Stimulated activated CD8-positive, alpha-beta memory T cell treated with anti-CD3 and anti-CD28 coated beads, Interleukin-12 subunit alpha, Interleukin-12 subunit beta, amount 100 ng/mL, for 4 hours (primary cell): ENCODE measurements around the gene MSGN1.

ENCODE experiments used
- DNase-seq: peaks from one replicate; pipeline ENCODE4 v3.0.0-alpha.2; 2020; ENCODE audit warnings: low read depth

The MSGN1 gene, protein sequence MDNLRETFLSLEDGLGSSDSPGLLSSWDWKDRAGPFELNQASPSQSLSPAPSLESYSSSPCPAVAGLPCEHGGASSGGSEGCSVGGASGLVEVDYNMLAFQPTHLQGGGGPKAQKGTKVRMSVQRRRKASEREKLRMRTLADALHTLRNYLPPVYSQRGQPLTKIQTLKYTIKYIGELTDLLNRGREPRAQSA

DNA sequence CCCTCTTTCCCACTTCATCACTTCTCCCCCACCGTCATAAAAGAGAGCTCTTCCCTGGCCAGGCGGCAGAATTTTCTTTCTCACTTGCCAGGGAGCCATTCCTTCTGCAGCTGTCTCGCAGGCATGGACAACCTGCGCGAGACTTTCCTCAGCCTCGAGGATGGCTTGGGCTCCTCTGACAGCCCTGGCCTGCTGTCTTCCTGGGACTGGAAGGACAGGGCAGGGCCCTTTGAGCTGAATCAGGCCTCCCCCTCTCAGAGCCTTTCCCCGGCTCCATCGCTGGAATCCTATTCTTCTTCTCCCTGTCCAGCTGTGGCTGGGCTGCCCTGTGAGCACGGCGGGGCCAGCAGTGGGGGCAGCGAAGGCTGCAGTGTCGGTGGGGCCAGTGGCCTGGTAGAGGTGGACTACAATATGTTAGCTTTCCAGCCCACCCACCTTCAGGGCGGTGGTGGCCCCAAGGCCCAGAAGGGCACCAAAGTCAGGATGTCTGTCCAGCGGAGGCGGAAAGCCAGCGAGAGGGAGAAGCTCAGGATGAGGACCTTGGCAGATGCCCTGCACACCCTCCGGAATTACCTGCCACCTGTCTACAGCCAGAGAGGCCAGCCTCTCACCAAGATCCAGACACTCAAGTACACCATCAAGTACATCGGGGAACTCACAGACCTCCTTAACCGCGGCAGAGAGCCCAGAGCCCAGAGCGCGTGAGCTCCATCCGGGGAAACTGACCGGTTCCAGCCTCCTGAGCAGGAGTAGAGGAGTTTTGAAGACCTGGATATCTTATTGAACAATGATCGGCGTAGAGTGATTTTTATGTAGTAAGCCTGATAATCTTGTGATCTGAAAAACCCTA lies at the start of gene MSGN1:
TSS of gene MSGN1 (plus strand) at position 65 of the 850 bp plus-strand sequence. CDS start at position 124, 59 bp downstream.
- DNase-seq: no peak

DNA sequence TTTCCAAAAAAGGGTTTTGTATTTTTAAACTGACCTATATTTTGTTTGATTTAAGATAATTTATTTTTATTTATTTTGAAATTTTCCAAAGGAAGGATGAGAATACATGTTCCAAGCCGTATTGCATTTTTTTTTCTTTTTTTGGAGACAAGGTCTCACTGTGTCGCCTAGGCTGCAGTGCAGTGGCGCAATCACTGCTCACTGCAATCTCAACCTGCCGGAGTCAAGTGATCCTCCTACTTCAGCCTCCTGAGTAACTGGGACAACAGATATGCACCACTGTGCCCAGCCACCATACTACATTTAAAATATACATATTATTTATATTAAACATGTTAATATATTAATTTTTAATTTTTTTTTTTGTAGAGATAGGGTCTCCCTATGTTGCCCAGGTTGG lies 47.4 kb upstream of the MSGN1 start:
- DNase-seq: no peak

DNA sequence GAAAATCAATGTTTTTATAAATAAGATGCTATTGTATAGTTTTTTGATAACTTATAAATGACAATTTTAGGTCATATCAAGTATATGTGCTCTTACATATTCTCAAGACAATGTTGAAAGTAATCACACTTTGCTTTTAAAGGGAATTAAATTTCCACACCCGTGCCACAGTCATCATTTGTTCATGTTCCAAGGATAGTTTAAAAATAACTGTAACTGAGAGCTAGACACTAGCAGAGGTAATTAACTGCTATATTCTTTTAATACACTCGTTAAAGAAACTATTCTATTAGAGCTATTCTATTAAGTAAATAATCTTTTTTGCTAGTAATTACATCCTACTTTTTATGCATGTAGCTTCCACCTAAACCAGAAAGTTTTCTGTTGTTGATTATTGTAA lies 44.3 kb upstream of the MSGN1 start:
- DNase-seq: no peak

DNA sequence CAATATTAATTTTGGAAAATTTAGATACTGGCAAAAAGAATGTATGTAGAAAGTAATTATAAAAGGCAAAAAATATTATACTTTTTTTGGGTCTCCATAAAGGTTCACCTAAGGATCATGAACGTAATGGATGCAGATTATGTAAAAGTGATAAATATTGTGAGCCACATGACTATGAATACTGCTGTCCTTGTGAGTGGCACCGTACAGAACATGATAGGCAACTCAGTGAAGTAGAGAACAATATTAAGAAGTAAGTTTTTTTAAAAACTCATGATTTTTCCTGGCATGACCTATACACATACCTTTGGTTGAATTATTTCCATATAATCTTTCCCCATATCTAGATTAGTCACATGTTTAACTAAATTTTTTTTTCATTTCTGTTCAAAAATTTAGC lies 43.7 kb upstream of the MSGN1 start:
- DNase-seq: no peak

DNA sequence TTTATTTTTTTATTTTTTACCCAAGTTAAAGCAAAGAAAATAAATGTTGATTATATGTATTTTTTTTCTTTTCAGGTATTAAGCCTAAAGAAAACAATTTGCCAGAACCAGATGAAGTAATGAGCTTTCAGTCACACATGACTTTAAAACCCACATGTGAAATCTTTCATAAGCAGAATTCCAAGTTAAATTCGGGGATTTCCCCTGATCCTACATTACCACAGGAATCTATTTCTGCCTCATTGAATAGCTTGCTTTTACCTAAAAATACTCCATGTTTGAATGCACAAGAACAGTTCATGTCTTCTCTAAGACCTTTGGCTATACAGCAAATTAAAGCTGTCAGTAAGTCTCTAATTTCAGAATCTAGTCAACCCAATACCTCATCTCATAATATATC lies 35.7 kb upstream of the MSGN1 start:
- DNase-seq: no peak

DNA sequence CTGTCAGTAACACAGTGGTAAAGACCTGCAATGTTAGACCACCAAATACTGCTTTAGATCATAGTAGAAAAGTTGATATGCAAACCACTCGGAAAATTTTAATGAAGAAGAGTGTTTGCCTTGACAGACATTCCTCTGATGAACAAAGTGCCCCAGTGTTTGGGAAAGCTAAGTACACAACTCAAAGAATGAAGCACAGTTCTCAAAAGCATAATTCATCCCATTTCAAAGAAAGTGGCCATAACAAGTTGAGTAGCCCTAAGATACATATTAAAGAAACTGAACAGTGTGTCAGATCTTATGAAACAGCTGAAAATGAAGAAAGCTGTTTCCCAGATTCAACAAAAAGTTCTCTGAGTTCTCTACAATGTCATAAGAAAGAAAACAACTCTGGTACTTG lies 34.8 kb upstream of the MSGN1 start:
- DNase-seq: no peak

DNA sequence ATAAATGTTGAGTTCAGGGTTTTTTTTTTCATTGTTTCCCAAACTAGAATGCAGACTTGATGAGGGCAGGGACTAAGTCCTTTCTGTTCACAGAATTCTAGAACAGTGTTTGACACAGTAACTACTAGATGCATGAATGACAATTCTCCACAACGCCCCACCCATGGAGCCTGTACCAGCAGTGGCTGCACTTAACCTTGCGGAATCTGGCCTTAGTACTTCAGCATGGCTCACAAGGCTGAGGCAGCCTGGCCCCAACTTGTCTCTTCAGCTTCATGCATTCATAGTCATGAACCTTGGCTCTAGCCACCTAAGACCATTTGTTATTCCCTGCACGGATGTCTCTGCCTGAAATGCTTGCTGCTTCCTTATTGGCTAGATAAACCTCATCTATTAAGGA lies 29.5 kb upstream of the MSGN1 start:
- no peak for DNase-seq

DNA sequence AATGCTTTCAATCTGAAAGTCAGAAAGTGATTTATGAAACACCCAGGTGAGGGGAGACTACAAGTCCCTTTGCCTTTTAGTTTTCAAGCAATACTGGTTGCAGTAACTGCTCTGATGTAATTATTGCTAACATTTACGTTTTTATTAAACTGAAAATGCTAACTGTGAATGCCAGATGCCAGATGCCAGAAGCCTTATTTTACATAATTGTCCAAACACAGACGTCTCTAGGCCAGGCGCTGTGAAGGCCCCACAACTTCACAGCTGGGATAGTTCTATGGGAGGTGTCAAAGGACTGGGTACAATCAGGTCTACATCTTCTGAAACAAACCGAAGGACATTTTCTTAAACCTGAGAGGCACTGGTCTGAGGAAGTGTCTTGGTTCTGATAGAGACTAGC lies 27.5 kb upstream of the MSGN1 start:
- DNase-seq: no peak

DNA sequence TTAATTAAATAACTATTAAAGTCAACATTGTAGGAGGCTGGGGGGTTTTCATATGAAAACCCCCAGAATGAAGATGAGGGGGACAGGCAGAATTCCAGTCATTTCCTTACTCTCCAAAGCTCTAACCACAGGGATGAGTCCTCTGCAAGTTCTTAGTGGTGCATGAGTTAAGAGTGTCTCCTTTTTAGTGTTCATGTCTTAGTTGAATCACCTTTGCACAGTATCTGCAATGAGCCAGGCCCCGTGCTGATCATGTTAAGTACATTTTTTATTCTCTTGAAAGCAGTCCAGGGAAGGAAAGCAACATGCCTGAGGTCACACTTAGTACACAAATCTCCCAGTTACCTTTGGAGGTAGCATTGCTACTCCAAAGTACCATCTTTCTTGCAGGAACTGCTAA lies 25.7 kb upstream of the MSGN1 start:
- DNase-seq: no peak

DNA sequence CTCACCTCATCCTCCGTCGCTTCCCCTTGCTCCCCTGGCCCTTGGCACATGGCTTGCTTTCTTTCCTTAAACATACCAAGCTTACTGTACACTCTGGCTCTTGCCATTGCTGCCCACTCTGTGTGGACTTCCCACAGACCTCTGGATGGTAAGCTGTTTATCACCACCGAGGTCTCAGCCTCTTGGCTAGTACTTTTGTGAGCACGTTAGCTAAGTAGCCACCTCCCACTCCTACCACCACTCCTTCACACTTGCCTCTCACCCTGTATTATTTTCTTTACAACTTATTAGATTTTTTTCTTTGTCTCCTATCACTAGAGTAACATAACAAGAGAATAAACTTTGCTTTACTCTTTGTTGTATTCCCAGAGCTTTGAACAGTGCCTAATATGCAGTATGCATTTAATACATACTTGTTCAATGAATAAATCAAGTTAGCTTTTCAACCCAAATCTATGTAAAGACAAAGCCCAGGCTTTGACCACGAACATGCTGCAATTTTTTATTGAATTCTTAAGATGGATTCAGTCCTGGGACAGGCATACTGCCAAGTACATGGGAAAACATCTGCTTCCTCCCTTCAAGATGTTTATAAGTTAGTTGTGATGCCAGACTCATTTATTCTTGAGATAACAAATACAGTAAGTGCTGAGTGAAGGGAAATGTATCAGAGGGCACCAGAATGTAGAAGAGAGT lies 25.0 kb upstream of the MSGN1 start:
- DNase-seq: no peak

DNA sequence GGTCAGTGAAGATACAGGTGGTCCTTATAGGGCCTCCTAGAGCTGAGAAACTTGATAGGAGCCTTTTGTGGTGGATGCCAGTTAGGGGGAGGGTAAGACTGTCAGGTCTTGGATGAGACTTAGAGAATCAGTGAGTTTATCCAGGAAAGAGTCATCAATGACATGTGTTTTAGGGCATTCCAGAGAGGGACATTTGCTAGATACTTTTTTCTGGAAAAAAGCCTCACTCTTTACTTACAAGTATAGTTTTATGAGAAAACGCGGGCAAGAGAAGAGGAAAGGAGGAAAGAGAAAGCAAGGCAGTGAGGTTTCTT lies 24.5 kb upstream of the MSGN1 start:
- DNase-seq: no peak

DNA sequence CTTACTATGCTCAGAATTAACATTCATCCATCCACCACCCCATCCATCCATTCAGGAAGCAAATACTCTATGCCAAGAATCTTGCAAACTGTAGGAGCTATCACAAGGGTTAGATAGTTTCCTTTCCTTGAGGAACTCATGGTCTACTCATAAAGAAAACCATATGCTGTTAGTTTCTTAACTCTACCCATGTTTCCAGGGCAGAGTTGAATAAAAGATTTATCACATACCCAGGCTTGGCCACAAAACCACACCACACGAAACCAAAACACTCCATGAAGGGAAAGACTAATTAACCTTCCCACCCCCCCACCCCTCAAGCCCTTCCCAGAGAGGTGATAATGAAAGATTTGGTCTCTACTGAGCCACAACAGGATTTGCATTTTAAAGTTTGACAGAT lies 23.7 kb upstream of the MSGN1 start:
- no peak for DNase-seq

DNA sequence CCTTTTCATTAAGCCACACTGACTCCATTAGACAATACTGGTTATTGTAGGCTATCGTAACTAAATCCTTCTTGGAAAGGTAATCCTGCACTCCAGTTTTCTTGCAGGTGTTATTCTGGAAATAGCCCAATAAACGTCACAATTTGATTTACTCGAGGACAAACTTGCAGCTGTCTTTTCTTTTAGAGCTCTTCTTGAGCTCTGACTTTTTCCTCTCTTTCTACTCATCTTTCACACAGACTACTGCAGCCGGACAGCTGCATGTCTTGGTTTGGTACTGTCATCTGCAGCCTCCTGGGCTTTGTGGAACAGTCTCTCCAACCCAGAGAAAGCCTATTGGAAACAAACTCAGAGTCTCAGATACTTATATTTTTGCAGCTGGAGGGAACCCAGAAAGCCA lies 23.0 kb upstream of the MSGN1 start:
- DNase-seq: no peak

DNA sequence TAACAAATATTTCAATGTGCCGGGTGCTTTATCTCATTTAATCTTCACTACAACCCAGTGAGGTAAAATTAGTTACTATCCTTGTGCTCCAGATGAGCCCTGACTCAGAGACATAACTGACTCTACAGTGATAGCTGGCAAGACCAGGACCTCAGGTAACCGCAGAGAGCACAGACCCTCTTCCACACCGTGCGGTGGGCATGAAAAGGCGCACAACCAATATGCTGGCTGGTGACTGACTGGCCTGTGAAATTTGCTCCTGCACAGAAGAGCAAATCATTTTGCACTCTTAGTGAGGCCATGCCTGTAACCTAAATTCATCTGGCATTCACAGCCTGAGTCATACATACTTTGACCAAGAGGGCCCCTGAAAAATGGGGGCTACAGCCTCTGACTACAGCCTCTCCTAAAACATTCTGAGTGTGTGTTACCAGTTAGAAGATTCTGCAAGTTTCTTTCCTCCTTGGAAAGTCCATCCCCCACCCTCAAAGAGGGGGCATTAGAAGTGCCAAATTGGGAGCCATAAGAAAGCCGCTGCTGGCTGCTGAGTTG lies 22.4 kb upstream of the MSGN1 start:
- DNase-seq: no peak

DNA sequence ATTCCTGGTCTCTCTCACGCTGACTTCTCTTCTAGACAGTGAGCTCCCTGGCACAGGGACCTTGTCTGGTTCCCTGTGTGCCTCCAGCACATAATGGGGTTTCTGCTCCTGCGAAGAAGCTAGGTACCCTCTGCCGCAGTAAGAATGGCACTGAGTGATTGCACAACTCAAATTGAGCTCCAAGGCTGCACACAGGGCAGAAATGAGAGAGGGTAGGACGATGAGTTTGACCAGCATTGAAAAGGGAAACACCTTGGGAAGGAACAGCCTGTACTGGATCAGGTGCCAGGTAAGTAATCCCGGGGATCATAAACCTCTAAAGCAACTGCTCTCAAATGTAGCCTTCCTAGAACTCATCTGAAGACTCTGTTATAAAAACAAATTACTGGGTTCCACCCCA lies 21.0 kb upstream of the MSGN1 start:
- no peak for DNase-seq

DNA sequence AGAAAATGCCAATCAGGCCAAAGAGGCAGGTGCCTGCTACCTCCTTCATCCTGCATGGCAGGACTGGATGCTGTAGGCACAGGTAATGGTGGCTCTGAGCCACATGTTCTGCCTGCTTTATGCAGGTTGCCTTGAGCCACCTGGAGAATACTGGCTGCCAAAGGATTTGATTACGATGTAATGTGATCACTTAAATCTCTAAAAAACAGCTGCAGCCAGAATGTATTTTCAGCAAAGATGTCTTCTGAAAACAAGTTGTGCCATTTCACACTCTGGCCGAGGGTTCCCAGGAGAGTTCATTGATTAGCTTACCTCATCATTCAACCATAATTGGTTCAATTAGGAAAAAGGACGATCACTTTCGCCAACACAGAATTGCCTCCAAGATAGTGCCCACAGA lies 17.9 kb upstream of the MSGN1 start:
- no peak for DNase-seq

DNA sequence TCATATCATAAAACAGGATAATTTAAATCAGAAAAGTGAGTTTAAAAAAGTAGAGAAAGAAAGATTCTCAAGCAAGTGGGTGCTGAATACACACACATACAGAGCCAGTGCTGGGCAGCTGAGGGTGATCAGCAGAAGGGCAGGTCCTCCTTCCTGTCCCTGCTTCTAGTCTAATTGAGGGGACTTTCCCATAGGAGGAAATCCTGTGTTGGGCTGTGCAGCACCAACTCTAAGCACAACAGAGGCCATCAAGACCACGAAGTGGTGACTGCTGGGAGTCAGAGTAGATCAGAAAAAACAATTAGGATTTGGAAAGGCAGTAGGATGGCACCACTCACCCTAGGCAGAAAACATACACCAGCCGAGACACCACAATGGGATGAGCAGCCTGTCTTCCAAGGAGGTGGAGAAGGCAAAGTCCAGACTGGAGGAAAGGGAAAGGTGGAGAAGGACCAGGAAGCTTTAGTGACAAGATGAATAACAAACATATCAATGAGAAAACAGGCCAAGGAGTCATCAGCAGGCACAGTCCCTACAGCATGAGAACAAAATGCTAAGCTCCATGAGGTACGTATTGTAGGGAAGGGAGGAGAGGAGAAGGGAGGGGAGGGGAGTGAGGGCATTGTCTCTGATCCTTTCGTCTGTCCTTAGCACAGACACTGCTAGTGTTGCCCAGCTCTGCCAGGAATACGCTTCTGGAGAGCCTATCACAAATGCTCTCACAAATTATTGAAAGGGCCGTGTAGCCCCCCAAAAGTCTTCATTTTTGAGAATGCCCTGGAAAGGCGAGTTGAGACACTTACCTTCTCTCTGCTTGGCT lies 16.7 kb upstream of the MSGN1 start:
- DNase-seq: no peak

DNA sequence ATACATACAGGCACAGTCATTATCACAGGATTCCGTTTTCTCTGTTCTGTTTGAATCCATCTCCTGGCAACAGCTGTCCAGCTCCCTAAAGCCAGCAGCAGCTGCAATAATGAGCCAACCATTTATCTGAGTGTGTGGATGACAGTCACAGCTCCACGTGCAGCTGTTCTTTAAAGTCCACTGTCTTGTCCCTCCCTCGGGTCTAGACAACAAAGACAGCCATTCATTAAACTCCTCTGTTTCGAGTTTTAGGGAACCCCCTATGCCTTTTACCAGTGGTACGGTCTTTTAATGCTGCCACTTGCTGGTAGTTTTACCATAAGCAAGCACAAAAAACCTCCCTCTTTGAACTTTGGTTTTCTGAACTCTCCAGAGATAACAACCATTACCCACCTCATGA lies 16.0 kb upstream of the MSGN1 start:
- no peak for DNase-seq

DNA sequence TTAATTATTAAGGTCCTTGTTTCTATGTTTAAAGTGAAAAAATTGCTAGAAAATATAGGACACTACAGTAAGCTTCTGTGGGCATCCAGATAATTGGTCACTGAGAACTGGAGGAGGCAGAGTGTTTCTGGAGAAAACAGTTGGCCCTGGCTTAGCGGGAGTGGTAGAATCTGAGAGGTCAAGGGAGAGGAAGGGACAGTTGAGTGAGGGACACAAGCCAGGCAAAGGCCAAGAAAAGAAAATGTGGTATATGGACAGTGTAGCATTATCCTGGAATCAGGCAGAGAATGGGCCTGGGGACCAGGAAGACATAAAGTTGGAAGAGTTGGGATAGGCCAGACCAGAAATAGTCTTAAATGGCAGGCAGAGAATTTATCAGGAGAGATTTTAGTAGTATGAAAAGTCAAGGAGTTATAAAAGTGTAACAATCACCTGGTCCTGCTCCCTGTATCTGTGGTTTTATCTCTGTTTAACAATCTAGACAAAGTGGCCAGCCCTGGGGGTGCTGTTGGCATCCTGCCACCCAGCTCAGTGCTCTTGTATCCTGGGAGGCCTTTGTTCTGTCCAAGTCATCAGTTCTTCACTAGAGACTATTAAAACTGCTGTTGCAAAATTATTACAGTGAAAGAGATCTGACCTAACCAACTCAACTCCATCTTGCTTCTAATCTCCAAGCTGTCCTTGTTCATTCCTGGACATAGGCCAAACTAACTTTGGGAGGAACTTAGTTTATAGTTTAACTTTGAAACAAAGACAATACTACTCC lies 15.4 kb upstream of the MSGN1 start:
- no peak for DNase-seq

DNA sequence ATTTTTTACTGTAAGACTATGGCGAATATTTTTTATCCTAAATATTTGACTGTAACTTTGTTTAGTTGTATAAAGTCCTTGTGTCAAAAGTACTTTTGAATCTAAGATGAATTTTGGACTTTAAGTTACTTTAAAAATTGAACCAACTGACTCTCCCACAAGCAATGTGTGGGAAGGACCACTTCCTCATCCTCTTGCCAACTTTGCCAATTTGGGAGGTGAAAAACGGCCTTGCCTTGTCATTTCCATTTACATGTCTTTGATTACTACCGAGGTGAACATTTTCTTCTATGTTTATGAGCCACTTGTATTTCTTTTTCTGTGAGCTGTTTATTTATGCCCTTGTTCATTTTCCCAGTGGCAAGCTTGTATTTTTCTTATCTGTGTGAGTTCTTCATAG lies 12.8 kb upstream of the MSGN1 start:
- DNase-seq: no peak

DNA sequence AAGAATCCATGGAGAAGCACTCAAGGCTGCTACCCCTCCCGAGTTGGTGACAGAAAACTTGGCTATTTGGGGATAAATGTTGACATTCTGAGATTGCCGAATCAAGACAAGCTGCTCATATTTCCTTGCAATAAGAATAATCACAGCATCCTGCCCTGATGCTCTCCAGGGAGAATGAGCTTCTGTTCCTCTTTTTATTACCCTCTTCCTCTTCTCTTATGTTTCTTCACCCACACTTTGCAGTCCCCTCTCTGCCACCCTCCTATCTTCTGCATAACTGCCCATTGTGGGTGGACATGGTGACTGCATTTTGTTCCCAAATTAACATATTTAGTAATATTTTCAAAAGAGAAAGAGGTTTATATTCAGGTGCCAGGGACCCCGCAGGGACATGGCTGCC lies 11.9 kb upstream of the MSGN1 start:
- DNase-seq: no peak

DNA sequence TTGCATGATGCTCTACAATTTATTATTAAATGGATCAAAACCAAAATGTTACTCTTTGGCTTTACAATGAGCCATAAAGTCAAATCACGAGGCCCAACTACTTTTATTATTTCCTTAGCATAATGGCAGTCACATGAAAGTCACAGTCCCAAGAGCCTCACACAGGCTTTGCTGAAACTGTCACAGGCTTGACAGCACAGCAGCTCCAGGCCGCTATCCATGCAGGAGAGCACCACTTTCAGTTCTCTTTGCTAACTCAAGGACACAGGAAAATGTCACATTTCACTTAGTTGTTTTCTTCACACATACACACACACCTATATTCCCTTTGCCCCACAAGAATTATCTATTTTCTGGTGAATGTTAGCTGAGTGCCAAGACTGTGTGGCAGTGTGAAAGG lies 11.1 kb upstream of the MSGN1 start:
- DNase-seq: no peak
